Measurements from ENCODE around the gene STK39.

DNA sequence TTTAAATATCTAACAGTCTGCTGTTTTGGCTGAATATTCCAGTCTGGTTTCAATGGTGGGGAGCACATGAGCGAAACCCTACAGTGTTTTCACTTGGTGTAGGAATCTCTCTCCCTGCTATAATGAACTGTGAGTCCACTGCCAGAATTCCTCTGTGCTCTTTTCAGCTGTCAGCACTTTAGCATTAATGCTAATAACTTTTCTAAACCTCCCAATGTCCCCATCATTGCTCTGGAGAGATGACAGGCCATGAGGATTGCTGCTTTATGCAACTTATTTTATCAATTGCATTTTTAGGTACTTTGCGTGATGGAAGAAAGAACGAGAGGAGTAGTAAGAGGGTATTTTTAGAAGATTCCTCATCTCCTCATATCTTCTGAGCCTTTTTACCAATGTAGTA lies 25.3 kb downstream of the STK39 start:
- no peak for TF ChIP-seq POLR2AphosphoS5 (IDR thresholded peaks at IDR 0.05)
- TF ChIP-seq EP300 (IDR thresholded peaks at IDR 0.05), result no peak
- no peak for TF ChIP-seq CTCF (IDR thresholded peaks at IDR 0.05)
- no peak for TF ChIP-seq POLR2A (IDR thresholded peaks at IDR 0.05)
